ENCODE results near the gene LRRTM2. TPM values are rescaled to one million over a fixed set of nuclear protein-coding genes. Genes with fewer than 3 reads are reported as not detected.
A peak's percentile ranks its signal among the peaks of the same experiment; 100 is the strongest.

Gene LRRTM2
- total and polyA plus RNA-seq, 2 donors (not counting 3 experiments of a cell fraction or from before 2014, with no cell fraction given) = 0.06 to 0.20 TPM

- CTCF ChIA-PET = interaction anchor here (0.7 to 3.4 kb wide), 7 partner anchors 12 to 84 kb away, joined by 3 to 7 read pairs (median 3); no protein-coding TSS in a partner anchor
- no TSS peak for BruUV-seq (replicated peaks)
- FAIRE-seq = no peak
- H3K9me3 ChIP-seq (replicated peaks; ENCODE audit: control insufficient read depth, insufficient read depth, low read length) = no peaks in the 10 kb centered on the region
- TF ChIP-seq MYC (IDR thresholded peaks at IDR 0.05; ENCODE audit: low read depth, low read length) (no peak), MAX (IDR thresholded peaks at IDR 0.05; ENCODE audit: insufficient read depth, insufficient read length) (no peak), JUN (IDR thresholded peaks at IDR 0.05; ENCODE audit: borderline replicate concordance, insufficient read depth, insufficient read length, low read depth) (no peak), FOS (IDR thresholded peaks at IDR 0.05; ENCODE audit: borderline replicate concordance, insufficient read depth, low read length) (no peak), EZH2 (IDR thresholded peaks at IDR 0.05; ENCODE audit: borderline replicate concordance, low read depth, low read length, severe bottlenecking) (no peak), POLR2AphosphoS5 (IDR thresholded peaks at IDR 0.05; ENCODE audit: insufficient read depth, low read depth, low read length) (no peak), POLR2A (IDR thresholded peaks at IDR 0.05; ENCODE audit: low read depth, low read length) (no peak), GATA2 (IDR thresholded peaks at IDR 0.05; ENCODE audit: insufficient read depth, insufficient read length, low read depth, low read length) (no peak), CTCF (IDR thresholded peaks at IDR 0.05; ENCODE audit: extremely low read depth in 1 of 2, insufficient read depth in 1 of 2, low read depth in 1 of 2, low read length in 2 of 2) (no peak)
- DNase-seq (ENCODE audit: low read depth, low spot score) = no peak
- peaks cover 19% of the 10 kb centered on the region for H3K4me1 ChIP-seq (ENCODE audit: control insufficient read depth, extremely low read depth, insufficient read depth, low read length)
- POLR2A ChIA-PET = no interaction called here
- no peaks in the 10 kb centered on the region for H3K36me3 ChIP-seq (ENCODE audit: control insufficient read depth in 2 of 2, extremely low read depth in 1 of 2, insufficient read depth in 2 of 2, low read length in 2 of 2)
- H3K4me2 ChIP-seq (ENCODE audit: insufficient read depth, low read length) = no peak overlapping the region
- H3K79me2 ChIP-seq (ENCODE audit: control insufficient read depth, insufficient read depth, low read length) = peaks cover 82% of the 10 kb centered on the region
- H4K20me1 ChIP-seq (replicated peaks; ENCODE audit: control insufficient read depth, extremely low read depth, insufficient read depth, low read length) = peaks cover 12% of the 10 kb centered on the region
- no peaks in the 10 kb centered on the region for H3K9me1 ChIP-seq (replicated peaks; ENCODE audit: control insufficient read depth, extremely low read depth, insufficient read depth, low read length)
- dilution Hi-C loops (cut with MboI; ENCODE audit: extremely low pct_ligation_motif_present, low sequenced_read_pairs) = no loop called here
- H3K27ac ChIP-seq (ENCODE audit: insufficient read depth, low read depth, low read length) = peak overlapping the region; percentile 12
- H3K4me3 ChIP-seq (replicated peaks in 1 of 3; ENCODE audit: insufficient read depth in 1 of 3, low read depth in 1 of 3, low read length in 3 of 3) = no peak overlapping the region
- intact Hi-C loops (cut with micrococcal nuclease) = no loop called here
- no peak overlapping the region for H3K9ac ChIP-seq (replicated peaks; ENCODE audit: extremely low read depth, insufficient read depth, low read length)
- H3K27me3 ChIP-seq (ENCODE audit: control insufficient read depth in 2 of 2, insufficient read depth in 2 of 2, low read length in 2 of 2) = no peaks in the 10 kb centered on the region
- no peak overlapping the region for H2AFZ ChIP-seq (ENCODE audit: low read depth, low read length)
Measured at GRCh38 chr5:138873466-138874221, 1.5 kb downstream of the LRRTM2 start.

Measured in endothelial cell of umbilical vein (primary cell).